HG02678 (cell line): ENCODE results near the gene PARVA.
"Not testable (repeated sequence)": the region's sequence is repeated elsewhere in the genome, so short reads cannot be mapped to it uniquely, and the experiment has no call there.

ENCODE experiments used
- ATAC-seq: cut with Tn5 transposase; IDR thresholded peaks from one replicate; pipeline ENCODE4 v1.9.1; 2021; ENCODE audit warnings: mild to moderate bottlenecking, moderate library complexity; ENCODE audit not compliant: unreplicated experiment

PARVA gene

GRCh38 chr11:12494699-12495098, 117.3 kb downstream of the PARVA start:
- ATAC-seq: no peak

- ATAC-seq: no peak
These were observed 119.0 kb downstream of the PARVA start for GRCh38 chr11:12496181-12497025.

GRCh38 chr11:12497431-12497830, 120.1 kb downstream of the PARVA start:
- ATAC-seq: no peak

- ATAC-seq: no peak
These were observed 121.7 kb downstream of the PARVA start for GRCh38 chr11:12499071-12499470.

- no peak for ATAC-seq
These were observed 124.7 kb downstream of the PARVA start for GRCh38 chr11:12502046-12502445.

- no peak for ATAC-seq
These were observed 125.7 kb downstream of the PARVA start for GRCh38 chr11:12503039-12503484.

GRCh38 chr11:12503886-12504285, 126.5 kb downstream of the PARVA start:
- no peak for ATAC-seq

- no peak for ATAC-seq
These were observed 127.8 kb downstream of the PARVA start for GRCh38 chr11:12505183-12505582.

- ATAC-seq: no peak
These were observed 129.1 kb downstream of the PARVA start for GRCh38 chr11:12506404-12506921.

GRCh38 chr11:12507391-12507790, 130.0 kb downstream of the PARVA start:
- no peak for ATAC-seq

GRCh38 chr11:12508151-12508751, 130.9 kb downstream of the PARVA start:
- no peak for ATAC-seq

GRCh38 chr11:12509371-12509770, 132.0 kb downstream of the PARVA start:
- no peak for ATAC-seq

GRCh38 chr11:12512132-12512531, 134.8 kb downstream of the PARVA start:
- no peak for ATAC-seq

GRCh38 chr11:12512826-12513395, 135.5 kb downstream of the PARVA start:
- no peak for ATAC-seq

GRCh38 chr11:12516387-12517105, 139.2 kb downstream of the PARVA start:
- ATAC-seq: no peak

GRCh38 chr11:12517306-12517705, 139.9 kb downstream of the PARVA start:
- no peak for ATAC-seq

GRCh38 chr11:12517741-12518140, 140.4 kb downstream of the PARVA start:
- ATAC-seq: no peak

- no peak for ATAC-seq
These were observed 141.4 kb downstream of the PARVA start for GRCh38 chr11:12518606-12519385.

- ATAC-seq: no peak
These were observed 142.7 kb downstream of the PARVA start for GRCh38 chr11:12520054-12520453.

GRCh38 chr11:12520576-12520975, 143.2 kb downstream of the PARVA start:
- not testable (repeated sequence) for ATAC-seq
